ENCODE results near the gene ATXN2L. TPM values are rescaled to one million over a fixed set of nuclear protein-coding genes. Genes with fewer than 3 reads are reported as not detected.

Gene ATXN2L
- total RNA-seq, 6 experiments from 2014 or later = 125 to 152 (median 134) TPM

DNA sequence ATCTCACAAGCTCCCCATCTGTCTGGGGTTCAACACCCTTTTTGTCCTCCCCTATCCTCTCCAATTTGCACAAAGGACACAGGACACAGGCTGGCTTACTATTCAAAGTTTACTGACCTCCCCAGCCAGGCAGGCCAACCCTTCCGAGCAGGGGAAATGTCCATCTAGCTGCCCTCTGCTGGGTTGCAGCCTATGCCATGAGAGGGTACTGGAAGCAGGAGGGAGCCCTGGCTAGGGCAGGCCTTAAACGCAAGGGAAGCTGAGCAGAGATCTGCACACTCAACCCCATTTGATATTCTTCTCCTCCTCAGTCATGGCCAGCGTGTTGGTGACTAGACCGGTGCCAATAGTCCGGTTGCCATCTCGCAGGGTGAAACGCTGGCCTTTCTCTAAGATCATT is 19.9 kb downstream of the ATXN2L start:
- Mint-ChIP-seq H3K4me1 (ENCODE audit: low read depth) (peaks cover 15% of the 10 kb centered on the region), H3K36me3 (ENCODE audit: low read depth) (peaks cover 27% of the 10 kb centered on the region), H3K4me3 (no peak overlapping the region), H3K27ac (no peak overlapping the region), H3K9me3 (no peaks in the 10 kb centered on the region), H3K27me3 (ENCODE audit: insufficient read depth) (peaks cover 3% of the 10 kb centered on the region)
- no peak for DNase-seq
- TF ChIP-seq, protein P1, sequence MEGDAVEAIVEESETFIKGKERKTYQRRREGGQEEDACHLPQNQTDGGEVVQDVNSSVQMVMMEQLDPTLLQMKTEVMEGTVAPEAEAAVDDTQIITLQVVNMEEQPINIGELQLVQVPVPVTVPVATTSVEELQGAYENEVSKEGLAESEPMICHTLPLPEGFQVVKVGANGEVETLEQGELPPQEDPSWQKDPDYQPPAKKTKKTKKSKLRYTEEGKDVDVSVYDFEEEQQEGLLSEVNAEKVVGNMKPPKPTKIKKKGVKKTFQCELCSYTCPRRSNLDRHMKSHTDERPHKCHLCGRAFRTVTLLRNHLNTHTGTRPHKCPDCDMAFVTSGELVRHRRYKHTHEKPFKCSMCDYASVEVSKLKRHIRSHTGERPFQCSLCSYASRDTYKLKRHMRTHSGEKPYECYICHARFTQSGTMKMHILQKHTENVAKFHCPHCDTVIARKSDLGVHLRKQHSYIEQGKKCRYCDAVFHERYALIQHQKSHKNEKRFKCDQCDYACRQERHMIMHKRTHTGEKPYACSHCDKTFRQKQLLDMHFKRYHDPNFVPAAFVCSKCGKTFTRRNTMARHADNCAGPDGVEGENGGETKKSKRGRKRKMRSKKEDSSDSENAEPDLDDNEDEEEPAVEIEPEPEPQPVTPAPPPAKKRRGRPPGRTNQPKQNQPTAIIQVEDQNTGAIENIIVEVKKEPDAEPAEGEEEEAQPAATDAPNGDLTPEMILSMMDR (IDR thresholded peaks at IDR 0.05) = no peak

DNA sequence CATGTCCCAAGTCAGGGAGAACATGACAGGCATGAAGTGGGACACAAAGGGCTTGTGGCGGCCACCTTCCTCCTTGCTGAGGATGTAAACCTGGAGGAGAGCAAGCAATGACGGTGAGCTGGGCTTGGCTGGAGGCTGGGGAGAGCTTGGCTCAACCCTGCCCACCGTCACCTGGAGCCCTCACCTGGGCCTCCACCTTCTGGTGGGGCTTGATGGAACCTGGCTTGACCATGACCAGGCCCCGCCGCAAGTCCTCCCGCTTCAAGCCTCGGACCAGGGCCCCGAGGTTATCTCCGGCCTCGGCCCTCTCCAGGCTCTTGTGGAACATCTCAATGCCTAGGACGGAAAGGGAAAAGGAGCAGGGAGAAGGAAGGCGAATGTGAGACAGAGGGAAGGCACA is 21.0 kb downstream of the ATXN2L start:
- no peak for DNase-seq
- H3K27ac Mint-ChIP-seq = no peak overlapping the region
- peaks cover 15% of the 10 kb centered on the region for H3K4me1 Mint-ChIP-seq (ENCODE audit: low read depth)
- H3K9me3 Mint-ChIP-seq = no peaks in the 10 kb centered on the region
- H3K4me3 Mint-ChIP-seq = no peak overlapping the region
- TF ChIP-seq, protein P1 (IDR thresholded peaks at IDR 0.05) = no peak
- peaks cover 19% of the 10 kb centered on the region for H3K36me3 Mint-ChIP-seq (ENCODE audit: low read depth)
- peaks cover 3% of the 10 kb centered on the region for H3K27me3 Mint-ChIP-seq (ENCODE audit: insufficient read depth)

DNA sequence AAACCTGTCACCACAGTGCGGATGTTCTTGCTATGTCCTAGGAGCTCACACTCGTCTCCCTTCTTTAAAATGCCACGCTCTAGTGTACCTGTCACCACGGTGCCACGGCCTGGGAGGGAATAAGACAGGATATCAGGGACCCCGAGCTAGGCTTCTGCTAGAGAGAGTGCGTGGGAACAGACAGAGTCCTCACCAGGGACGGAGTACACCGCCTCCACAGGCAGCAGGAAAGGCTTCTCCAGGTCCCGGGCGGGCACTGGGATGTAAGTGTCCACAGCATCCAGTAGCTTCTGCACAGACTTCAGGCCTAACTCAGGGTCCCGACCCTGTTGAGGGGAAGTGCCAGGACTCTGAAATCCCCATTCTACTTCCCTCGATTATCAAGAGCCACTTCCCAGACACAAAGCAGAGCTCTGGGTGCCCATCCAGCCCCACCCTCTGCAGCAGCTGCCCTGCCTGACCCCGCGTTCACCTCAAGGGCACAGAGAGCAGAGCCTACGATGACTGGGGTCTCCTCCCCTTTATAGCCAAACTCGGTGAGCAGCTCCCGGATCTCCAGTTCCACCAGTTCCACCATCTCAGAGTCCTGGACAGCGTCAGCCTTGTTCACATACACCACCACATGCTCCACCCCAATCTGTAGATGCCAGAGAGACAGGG is 21.6 kb downstream of the ATXN2L start:
- Mint-ChIP-seq H3K4me1 (ENCODE audit: low read depth) (peaks cover 15% of the 10 kb centered on the region), H3K27me3 (ENCODE audit: insufficient read depth) (peaks cover 3% of the 10 kb centered on the region), H3K9me3 (no peaks in the 10 kb centered on the region), H3K36me3 (ENCODE audit: low read depth) (peaks cover 19% of the 10 kb centered on the region), H3K4me3 (peak overlapping the region; percentile 95), H3K27ac (no peak overlapping the region)
- no peak for DNase-seq
- TF ChIP-seq, protein P1 (IDR thresholded peaks at IDR 0.05) = no peak

DNA sequence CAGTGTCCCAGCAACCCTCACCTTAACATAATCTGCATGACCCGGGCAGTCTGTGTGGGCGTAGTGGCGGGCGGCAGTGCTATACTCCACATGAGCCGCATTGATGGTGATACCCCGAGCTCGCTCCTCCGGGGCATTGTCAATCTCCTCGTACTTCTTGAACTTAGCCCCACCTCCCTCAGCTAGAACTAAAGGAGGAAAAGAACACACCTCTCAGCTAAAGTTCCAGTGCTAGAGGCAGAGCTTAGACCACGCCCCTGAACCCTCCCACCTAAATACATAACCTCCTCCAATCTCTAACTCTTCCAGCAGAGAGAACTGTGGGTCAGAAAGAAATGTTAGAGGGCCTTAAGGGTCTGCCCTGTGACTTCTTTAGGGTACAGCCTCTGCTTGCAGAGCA is 22.5 kb downstream of the ATXN2L start:
- TF ChIP-seq, protein P1 (IDR thresholded peaks at IDR 0.05) = no peak
- Mint-ChIP-seq H3K4me3 (peak overlapping the region; percentile 95), H3K27me3 (ENCODE audit: insufficient read depth) (peaks cover 3% of the 10 kb centered on the region), H3K9me3 (no peaks in the 10 kb centered on the region), H3K36me3 (ENCODE audit: low read depth) (peaks cover 19% of the 10 kb centered on the region), H3K4me1 (ENCODE audit: low read depth) (peaks cover 15% of the 10 kb centered on the region), H3K27ac (peak overlapping the region; percentile 91)
- no peak for DNase-seq

DNA sequence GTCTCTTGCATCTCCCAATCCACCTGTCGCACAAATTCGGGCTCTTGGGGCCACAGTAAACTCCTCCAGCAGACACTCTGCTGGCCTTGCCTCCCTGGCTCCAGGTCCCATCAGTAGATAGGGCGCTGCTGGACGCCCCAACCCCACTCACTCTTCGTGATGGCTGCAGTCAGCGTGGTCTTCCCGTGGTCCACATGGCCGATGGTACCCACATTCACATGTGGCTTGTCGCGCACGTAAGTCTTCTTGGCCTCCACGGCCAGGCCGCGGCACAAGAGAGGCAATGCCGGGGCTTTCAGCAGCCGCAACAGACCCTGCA is 22.9 kb downstream of the ATXN2L start:
- peaks cover 15% of the 10 kb centered on the region for H3K4me1 Mint-ChIP-seq (ENCODE audit: low read depth)
- H3K36me3 Mint-ChIP-seq (ENCODE audit: low read depth) = peaks cover 19% of the 10 kb centered on the region
- H3K27ac Mint-ChIP-seq = peak overlapping the region; percentile 91
- peaks cover 3% of the 10 kb centered on the region for H3K27me3 Mint-ChIP-seq (ENCODE audit: insufficient read depth)
- no peak for DNase-seq
- TF ChIP-seq, protein P1 (IDR thresholded peaks at IDR 0.05) = no peak
- no peaks in the 10 kb centered on the region for H3K9me3 Mint-ChIP-seq
- peak overlapping the region; percentile 95 for H3K4me3 Mint-ChIP-seq

All from HFFc6 (cell line).